WERI-Rb-1 (cell line): Measurements from ENCODE around the gene TTC33.
"Not testable (repeated sequence)": the region's sequence is repeated elsewhere in the genome, so short reads cannot be mapped to it uniquely, and the experiment has no call there.

ENCODE experiments used
- DNase-seq: peaks from one replicate; pipeline ENCODE4 v3.0.0-alpha.2; 2020
- H3K27ac ChIP-seq: fragments of 250-450 bp; sonication (Bioruptor Pico); 2 replicates; pipeline ENCODE4 v1.5.1; 2020; ENCODE audit warnings: mild to moderate bottlenecking, moderate library complexity
- H3K27me3 ChIP-seq: fragments of 250-450 bp; sonication (Bioruptor Pico); 2 replicates; pipeline ENCODE4 v1.5.1; 2021; ENCODE audit warnings: mild to moderate bottlenecking, low read depth, moderate library complexity; ENCODE audit not compliant: insufficient read depth, severe bottlenecking
- H3K36me3 ChIP-seq: fragments of 250-450 bp; sonication (Bioruptor Pico); 2 replicates; pipeline ENCODE4 v1.5.1; 2020; ENCODE audit warnings: mild to moderate bottlenecking, moderate library complexity
- H3K4me3 ChIP-seq: 2 replicates; pipeline ENCODE4 v1.5.1; 2011; ENCODE audit warnings: low read depth, mild to moderate bottlenecking, control low read depth, low read length
- H3K9me3 ChIP-seq: fragments of 250-450 bp; sonication (Bioruptor Pico); 2 replicates; pipeline ENCODE4 v1.5.1; 2021; ENCODE audit warnings: mild to moderate bottlenecking, moderate library complexity; ENCODE audit not compliant: severe bottlenecking
- TF ChIP-seq, protein P1 (sequence below): IDR thresholded peaks from 2 replicates; pipeline ENCODE4 v1.5.1; 2011; ENCODE audit warnings: low read depth, mild to moderate bottlenecking, control low read depth, inconsistent platforms, low read length

Gene TTC33

DNA sequence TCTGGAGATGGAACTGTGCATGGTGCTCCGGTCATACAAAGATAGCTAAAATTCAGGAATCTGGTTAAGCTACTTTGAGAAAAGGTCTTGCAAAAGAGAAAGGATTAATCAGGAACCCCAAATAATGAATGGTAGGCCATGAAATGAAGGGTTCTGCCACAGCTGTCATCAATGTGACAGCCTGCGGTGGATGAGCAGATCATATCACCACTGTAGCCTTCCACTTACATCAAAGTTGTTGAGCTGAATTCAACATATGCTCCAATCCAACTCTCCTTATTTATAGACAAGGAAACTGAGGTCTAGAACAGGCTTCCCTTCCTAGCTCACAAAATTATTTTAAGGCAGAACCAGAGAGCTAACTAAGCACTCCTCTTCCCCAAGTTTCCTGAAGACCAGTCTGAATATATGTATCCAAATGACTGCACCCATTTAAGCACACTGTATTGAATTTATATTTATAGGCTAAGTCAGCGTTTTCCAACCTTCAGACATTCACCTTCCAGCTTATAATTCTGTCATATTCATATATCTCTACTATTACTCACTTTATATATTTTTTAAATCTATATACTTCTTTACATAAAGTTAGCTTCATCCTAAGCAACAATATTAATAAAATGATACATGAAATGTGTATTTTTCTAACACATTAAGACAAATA, 90.0 kb downstream of the TTC33 start:
- no peak for DNase-seq

DNA sequence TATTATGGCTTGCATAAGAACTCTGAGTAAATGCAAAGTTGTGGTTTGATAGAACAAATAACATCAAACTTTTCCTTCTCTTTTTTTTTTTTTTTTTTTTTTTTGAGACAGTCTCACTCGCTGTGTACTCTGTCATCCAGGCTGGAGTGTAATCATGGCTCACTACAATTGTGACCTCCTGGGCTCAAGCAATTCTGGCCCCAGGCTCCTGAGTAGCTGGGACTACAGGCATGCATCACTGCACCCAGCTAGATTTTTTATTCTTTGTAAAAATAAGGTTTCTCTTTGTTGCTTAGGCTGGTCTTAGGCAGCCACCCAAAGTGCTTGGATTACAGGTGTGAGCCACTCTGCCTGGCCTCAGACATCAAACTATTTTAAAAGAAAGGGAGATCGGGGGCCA, 95.0 kb downstream of the TTC33 start:
- TF ChIP-seq, protein P1, sequence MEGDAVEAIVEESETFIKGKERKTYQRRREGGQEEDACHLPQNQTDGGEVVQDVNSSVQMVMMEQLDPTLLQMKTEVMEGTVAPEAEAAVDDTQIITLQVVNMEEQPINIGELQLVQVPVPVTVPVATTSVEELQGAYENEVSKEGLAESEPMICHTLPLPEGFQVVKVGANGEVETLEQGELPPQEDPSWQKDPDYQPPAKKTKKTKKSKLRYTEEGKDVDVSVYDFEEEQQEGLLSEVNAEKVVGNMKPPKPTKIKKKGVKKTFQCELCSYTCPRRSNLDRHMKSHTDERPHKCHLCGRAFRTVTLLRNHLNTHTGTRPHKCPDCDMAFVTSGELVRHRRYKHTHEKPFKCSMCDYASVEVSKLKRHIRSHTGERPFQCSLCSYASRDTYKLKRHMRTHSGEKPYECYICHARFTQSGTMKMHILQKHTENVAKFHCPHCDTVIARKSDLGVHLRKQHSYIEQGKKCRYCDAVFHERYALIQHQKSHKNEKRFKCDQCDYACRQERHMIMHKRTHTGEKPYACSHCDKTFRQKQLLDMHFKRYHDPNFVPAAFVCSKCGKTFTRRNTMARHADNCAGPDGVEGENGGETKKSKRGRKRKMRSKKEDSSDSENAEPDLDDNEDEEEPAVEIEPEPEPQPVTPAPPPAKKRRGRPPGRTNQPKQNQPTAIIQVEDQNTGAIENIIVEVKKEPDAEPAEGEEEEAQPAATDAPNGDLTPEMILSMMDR = no peak
- no peak overlapping the region for H3K4me3 ChIP-seq

More for the DNA sequence above, 90.0 kb downstream of the TTC33 start:
- Histone ChIP-seq H3K27me3 (no peaks in the 10 kb centered on the region), H3K27ac (no peak overlapping the region), H3K36me3 (no peaks in the 10 kb centered on the region), H3K9me3 (no peaks in the 10 kb centered on the region), H3K4me3 (no peak overlapping the region)
- TF ChIP-seq, protein P1 = no peak

DNA sequence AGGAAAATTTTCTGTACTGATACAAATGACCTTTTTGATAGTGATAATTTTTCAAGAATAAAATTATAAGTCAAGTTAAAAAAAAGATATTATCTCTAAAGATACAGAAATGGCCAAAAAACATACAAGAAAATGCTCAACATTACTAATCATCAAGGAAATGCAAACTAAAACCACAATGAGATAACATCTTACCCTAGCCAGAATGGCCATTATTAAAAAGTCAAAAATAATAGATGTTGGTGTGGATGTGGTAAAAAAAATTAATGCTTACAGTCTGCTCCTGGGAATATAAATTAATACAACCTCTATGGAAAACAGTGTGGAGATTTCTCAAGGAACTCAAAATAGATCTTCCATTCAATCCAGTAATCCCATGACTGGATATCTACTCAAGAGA, 99.0 kb downstream of the TTC33 start:
- TF ChIP-seq, protein P1 = no peak

More for the DNA sequence above, 95.0 kb downstream of the TTC33 start:
- no peak overlapping the region for H3K27ac ChIP-seq
- H3K9me3 ChIP-seq = no peaks in the 10 kb centered on the region
- no peaks in the 10 kb centered on the region for H3K27me3 ChIP-seq
- H3K36me3 ChIP-seq = no peaks in the 10 kb centered on the region
- no peak for DNase-seq

DNA sequence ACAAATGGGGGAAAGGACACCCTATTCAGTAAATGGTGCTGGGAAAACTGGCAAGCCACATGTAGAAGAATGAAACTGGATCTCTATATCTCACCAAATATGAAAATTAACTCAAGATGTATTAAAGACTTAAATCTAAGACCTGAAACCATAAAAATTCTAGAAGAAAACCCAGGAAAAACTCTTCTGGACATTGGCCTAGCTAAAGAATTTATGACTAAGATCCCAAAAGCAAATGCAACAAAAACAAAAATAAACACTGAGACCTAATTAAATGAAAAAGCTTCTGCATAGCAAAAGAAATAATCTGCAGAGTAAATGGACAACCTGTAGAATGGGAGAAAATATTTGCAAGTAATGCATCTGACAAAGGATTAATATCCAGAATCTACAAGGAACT, 99.7 kb downstream of the TTC33 start:
- not testable (repeated sequence) for DNase-seq

More for the DNA sequence above, 99.0 kb downstream of the TTC33 start:
- Histone ChIP-seq H3K27me3 (no peaks in the 10 kb centered on the region), H3K4me3 (no peak overlapping the region), H3K9me3 (no peaks in the 10 kb centered on the region), H3K36me3 (no peaks in the 10 kb centered on the region), H3K27ac (no peak overlapping the region)
- DNase-seq = no peak

DNA sequence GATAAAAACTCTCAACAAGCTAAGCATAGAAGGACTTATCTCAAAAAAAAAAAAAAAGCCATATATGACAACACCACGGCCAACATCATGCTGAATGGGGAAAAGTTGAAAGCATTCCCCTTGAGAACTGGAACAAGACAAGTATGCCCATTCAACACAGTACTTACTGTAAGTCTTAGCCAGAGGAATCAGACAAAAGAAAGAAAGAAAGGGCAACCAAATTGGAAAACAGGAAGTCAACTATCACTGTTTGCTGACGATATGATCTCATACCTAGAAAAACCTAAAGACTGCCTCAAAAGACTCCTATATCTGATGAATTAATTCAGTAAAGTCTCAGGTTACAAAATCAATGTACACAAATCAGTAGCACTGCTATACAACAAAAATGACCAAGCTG, 100.6 kb downstream of the TTC33 start:
- DNase-seq = no peak
- H3K27ac ChIP-seq = no peak overlapping the region
- TF ChIP-seq, protein P1 = no peak
- no peaks in the 10 kb centered on the region for H3K27me3 ChIP-seq
- no peaks in the 10 kb centered on the region for H3K36me3 ChIP-seq
- H3K4me3 ChIP-seq = no peak overlapping the region
- H3K9me3 ChIP-seq = no peaks in the 10 kb centered on the region

More for the DNA sequence above, 99.7 kb downstream of the TTC33 start:
- H3K36me3 ChIP-seq, H3K9me3 ChIP-seq, H3K27me3 ChIP-seq, H3K4me3 ChIP-seq, H3K27ac ChIP-seq: not testable (repeated sequence)

DNA sequence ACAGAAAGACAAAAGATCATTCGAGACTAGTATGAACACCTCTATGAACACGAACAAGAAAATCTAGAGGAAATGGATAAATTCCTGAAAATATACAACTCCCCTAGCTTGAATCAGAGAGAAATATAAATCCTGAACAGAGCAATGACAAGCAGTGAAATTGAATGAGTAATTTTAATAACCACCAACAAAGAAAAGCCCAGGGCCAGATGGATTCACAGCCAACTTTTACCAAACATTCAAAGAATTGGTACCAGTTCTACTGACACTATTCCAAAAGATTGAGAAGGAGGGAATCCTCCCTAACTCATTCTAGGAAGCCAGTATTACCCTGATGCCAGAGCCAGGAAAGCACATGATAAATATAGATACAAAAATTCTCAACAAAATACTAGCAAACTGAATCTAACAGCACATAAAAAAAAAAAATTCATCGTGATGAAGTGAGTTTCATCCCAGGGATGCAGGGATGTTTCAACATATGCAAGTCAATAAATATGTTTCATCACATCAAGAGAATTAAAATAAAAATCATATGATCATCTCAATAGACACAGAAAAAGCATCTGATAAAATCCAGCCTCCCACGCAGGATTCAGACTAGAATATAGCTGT, 101.3 kb downstream of the TTC33 start:
- Histone ChIP-seq H3K27me3 (no peaks in the 10 kb centered on the region), H3K27ac (no peak overlapping the region), H3K36me3 (no peaks in the 10 kb centered on the region), H3K9me3 (no peaks in the 10 kb centered on the region), H3K4me3 (no peak overlapping the region)
- DNase-seq = no peak
- TF ChIP-seq, protein P1 = no peak
